ENCODE results near the gene INKA1.

INKA1 gene

GRCh38 chr3:49788056-49788455 lies 15.0 kb upstream of the INKA1 start:
- Histone ChIP-seq H3K9me3 (ENCODE audit: control insufficient read depth, insufficient read depth, low read length) (no peaks in the 10 kb centered on the region), H3K36me3 (ENCODE audit: control insufficient read depth, insufficient read depth, low read length) (peaks cover 3% of the 10 kb centered on the region), H3K27me3 (ENCODE audit: control insufficient read depth, insufficient read depth, low read length) (no peaks in the 10 kb centered on the region), H3K4me1 (ENCODE audit: control insufficient read depth, insufficient read depth, low read length) (peaks cover 6% of the 10 kb centered on the region), H3K4me3 (ENCODE audit: low read depth, low read length) (no peak overlapping the region), H3K9ac (ENCODE audit: low read depth, low read length) (no peak overlapping the region)

GRCh38 chr3:49790626-49791411 lies 12.2 kb upstream of the INKA1 start:
- Histone ChIP-seq H3K4me3 (ENCODE audit: low read depth, low read length) (no peak overlapping the region), H3K36me3 (ENCODE audit: control insufficient read depth, insufficient read depth, low read length) (no peaks in the 10 kb centered on the region), H3K9ac (ENCODE audit: low read depth, low read length) (no peak overlapping the region), H3K4me1 (ENCODE audit: control insufficient read depth, insufficient read depth, low read length) (peaks cover 6% of the 10 kb centered on the region), H3K9me3 (ENCODE audit: control insufficient read depth, insufficient read depth, low read length) (no peaks in the 10 kb centered on the region), H3K27me3 (ENCODE audit: control insufficient read depth, insufficient read depth, low read length) (no peaks in the 10 kb centered on the region)

- no peak overlapping the region for H3K4me3 ChIP-seq (ENCODE audit: low read depth, low read length)
- H3K36me3 ChIP-seq (ENCODE audit: control insufficient read depth, insufficient read depth, low read length): no peaks in the 10 kb centered on the region
Observed at GRCh38 chr3:49791571-49791970, 11.5 kb upstream of the INKA1 start.

GRCh38 chr3:49792371-49793150 lies 10.5 kb upstream of the INKA1 start:
- no peak overlapping the region for H3K4me3 ChIP-seq (ENCODE audit: low read depth, low read length)
- H3K4me1 ChIP-seq (ENCODE audit: control insufficient read depth, insufficient read depth, low read length): peaks cover 3% of the 10 kb centered on the region
- H3K9ac ChIP-seq (ENCODE audit: low read depth, low read length): no peak overlapping the region
- no peaks in the 10 kb centered on the region for H3K36me3 ChIP-seq (ENCODE audit: control insufficient read depth, insufficient read depth, low read length)
- H3K9me3 ChIP-seq (ENCODE audit: control insufficient read depth, insufficient read depth, low read length): no peaks in the 10 kb centered on the region
- no peaks in the 10 kb centered on the region for H3K27me3 ChIP-seq (ENCODE audit: control insufficient read depth, insufficient read depth, low read length)

More at GRCh38 chr3:49791571-49791970, 11.5 kb upstream of the INKA1 start:
- peaks cover 6% of the 10 kb centered on the region for H3K4me1 ChIP-seq (ENCODE audit: control insufficient read depth, insufficient read depth, low read length)
- no peaks in the 10 kb centered on the region for H3K9me3 ChIP-seq (ENCODE audit: control insufficient read depth, insufficient read depth, low read length)
- no peaks in the 10 kb centered on the region for H3K27me3 ChIP-seq (ENCODE audit: control insufficient read depth, insufficient read depth, low read length)
- H3K9ac ChIP-seq (ENCODE audit: low read depth, low read length): no peak overlapping the region

GRCh38 chr3:49793486-49794085 lies 9.5 kb upstream of the INKA1 start:
- Histone ChIP-seq H3K27me3 (ENCODE audit: control insufficient read depth, insufficient read depth, low read length) (no peaks in the 10 kb centered on the region), H3K36me3 (ENCODE audit: control insufficient read depth, insufficient read depth, low read length) (no peaks in the 10 kb centered on the region), H3K4me1 (ENCODE audit: control insufficient read depth, insufficient read depth, low read length) (peaks cover 3% of the 10 kb centered on the region), H3K9me3 (ENCODE audit: control insufficient read depth, insufficient read depth, low read length) (no peaks in the 10 kb centered on the region), H3K4me3 (ENCODE audit: low read depth, low read length) (no peak overlapping the region), H3K9ac (ENCODE audit: low read depth, low read length) (no peak overlapping the region)

- H3K27me3 ChIP-seq (ENCODE audit: control insufficient read depth, insufficient read depth, low read length): no peaks in the 10 kb centered on the region
- H3K9ac ChIP-seq (ENCODE audit: low read depth, low read length): no peak overlapping the region
- H3K9me3 ChIP-seq (ENCODE audit: control insufficient read depth, insufficient read depth, low read length): no peaks in the 10 kb centered on the region
- no peak overlapping the region for H3K4me3 ChIP-seq (ENCODE audit: low read depth, low read length)
- peaks cover 3% of the 10 kb centered on the region for H3K4me1 ChIP-seq (ENCODE audit: control insufficient read depth, insufficient read depth, low read length)
- no peaks in the 10 kb centered on the region for H3K36me3 ChIP-seq (ENCODE audit: control insufficient read depth, insufficient read depth, low read length)
Observed at GRCh38 chr3:49794431-49794830, 8.6 kb upstream of the INKA1 start.

- no peaks in the 10 kb centered on the region for H3K9me3 ChIP-seq (ENCODE audit: control insufficient read depth, insufficient read depth, low read length)
- H3K4me1 ChIP-seq (ENCODE audit: control insufficient read depth, insufficient read depth, low read length): no peaks in the 10 kb centered on the region
- no peaks in the 10 kb centered on the region for H3K27me3 ChIP-seq (ENCODE audit: control insufficient read depth, insufficient read depth, low read length)
- H3K4me3 ChIP-seq (ENCODE audit: low read depth, low read length): no peak overlapping the region
- H3K36me3 ChIP-seq (ENCODE audit: control insufficient read depth, insufficient read depth, low read length): no peaks in the 10 kb centered on the region
- no peak overlapping the region for H3K9ac ChIP-seq (ENCODE audit: low read depth, low read length)
Observed at GRCh38 chr3:49794926-49795905, 7.8 kb upstream of the INKA1 start.

- peaks cover 2% of the 10 kb centered on the region for H3K4me1 ChIP-seq (ENCODE audit: control insufficient read depth, insufficient read depth, low read length)
- H3K4me3 ChIP-seq (ENCODE audit: low read depth, low read length): no peak overlapping the region
- no peak overlapping the region for H3K9ac ChIP-seq (ENCODE audit: low read depth, low read length)
Observed at GRCh38 chr3:49799105-49799504, 4.0 kb upstream of the INKA1 start.

GRCh38 chr3:49799761-49800160 lies 3.3 kb upstream of the INKA1 start, which contains the start of gene CDHR4:
TSS of gene CDHR4 (minus strand) at chr3:49799873. CDS start at chr3:49799812, 61 bp downstream.
- Histone ChIP-seq H3K4me3 (ENCODE audit: low read depth, low read length) (no peak within 1 kb of the TSS), H3K9ac (ENCODE audit: low read depth, low read length) (no peak within 1 kb of the TSS), H3K4me1 (ENCODE audit: control insufficient read depth, insufficient read depth, low read length) (peaks cover 2% of the 10 kb centered on the region), H3K9me3 (ENCODE audit: control insufficient read depth, insufficient read depth, low read length) (no peaks in the 10 kb centered on the region), H3K36me3 (ENCODE audit: control insufficient read depth, insufficient read depth, low read length) (no peaks in the 10 kb centered on the region), H3K27me3 (ENCODE audit: control insufficient read depth, insufficient read depth, low read length) (peaks cover 20% of the 10 kb centered on the region)

More at GRCh38 chr3:49799105-49799504, 4.0 kb upstream of the INKA1 start:
- Histone ChIP-seq H3K36me3 (ENCODE audit: control insufficient read depth, insufficient read depth, low read length) (no peaks in the 10 kb centered on the region), H3K9me3 (ENCODE audit: control insufficient read depth, insufficient read depth, low read length) (no peaks in the 10 kb centered on the region), H3K27me3 (ENCODE audit: control insufficient read depth, insufficient read depth, low read length) (peaks cover 14% of the 10 kb centered on the region)

GRCh38 chr3:49801160-49801559 lies 1.9 kb upstream of the INKA1 start:
- H3K36me3 ChIP-seq (ENCODE audit: control insufficient read depth, insufficient read depth, low read length): no peaks in the 10 kb centered on the region
- H3K27me3 ChIP-seq (ENCODE audit: control insufficient read depth, insufficient read depth, low read length): peaks cover 22% of the 10 kb centered on the region
- H3K9me3 ChIP-seq (ENCODE audit: control insufficient read depth, insufficient read depth, low read length): no peaks in the 10 kb centered on the region
- no peak overlapping the region for H3K4me3 ChIP-seq (ENCODE audit: low read depth, low read length)
- H3K4me1 ChIP-seq (ENCODE audit: control insufficient read depth, insufficient read depth, low read length): peaks cover 5% of the 10 kb centered on the region
- no peak overlapping the region for H3K9ac ChIP-seq (ENCODE audit: low read depth, low read length)
